HG02938 (cell line): ENCODE data around the gene GSTM1.
A peak's percentile ranks its signal among the peaks of the same experiment; 100 is the strongest.

Experiments
- ATAC-seq: cut with Tn5 transposase; IDR thresholded peaks from one replicate; pipeline ENCODE4 v1.9.1; 2021; ENCODE audit warnings: mild to moderate bottlenecking, moderate library complexity; ENCODE audit not compliant: unreplicated experiment

The GSTM1 gene

GRCh38 chr1:109687641-109688499 is at the start of gene GSTM1:
GSTM1 (plus strand) TSS chr1:109687817; CDS start chr1:109687874, 57 bp downstream.
- peak; percentile 83 for ATAC-seq

GRCh38 chr1:109639063-109639840 is 48.4 kb upstream of the GSTM1 start:
- ATAC-seq: no peak

GRCh38 chr1:109639841-109640184 is 47.8 kb upstream of the GSTM1 start:
- ATAC-seq: no peak

- ATAC-seq: peak; percentile 56
Measured at GRCh38 chr1:109640285-109640865, 47.2 kb upstream of the GSTM1 start.

- no peak for ATAC-seq
Measured at GRCh38 chr1:109641078-109641740, 46.4 kb upstream of the GSTM1 start.

GRCh38 chr1:109641861-109642260 is 45.8 kb upstream of the GSTM1 start:
- ATAC-seq: no peak

- no peak for ATAC-seq
Measured at GRCh38 chr1:109642626-109643025, 45.0 kb upstream of the GSTM1 start.

DNA sequence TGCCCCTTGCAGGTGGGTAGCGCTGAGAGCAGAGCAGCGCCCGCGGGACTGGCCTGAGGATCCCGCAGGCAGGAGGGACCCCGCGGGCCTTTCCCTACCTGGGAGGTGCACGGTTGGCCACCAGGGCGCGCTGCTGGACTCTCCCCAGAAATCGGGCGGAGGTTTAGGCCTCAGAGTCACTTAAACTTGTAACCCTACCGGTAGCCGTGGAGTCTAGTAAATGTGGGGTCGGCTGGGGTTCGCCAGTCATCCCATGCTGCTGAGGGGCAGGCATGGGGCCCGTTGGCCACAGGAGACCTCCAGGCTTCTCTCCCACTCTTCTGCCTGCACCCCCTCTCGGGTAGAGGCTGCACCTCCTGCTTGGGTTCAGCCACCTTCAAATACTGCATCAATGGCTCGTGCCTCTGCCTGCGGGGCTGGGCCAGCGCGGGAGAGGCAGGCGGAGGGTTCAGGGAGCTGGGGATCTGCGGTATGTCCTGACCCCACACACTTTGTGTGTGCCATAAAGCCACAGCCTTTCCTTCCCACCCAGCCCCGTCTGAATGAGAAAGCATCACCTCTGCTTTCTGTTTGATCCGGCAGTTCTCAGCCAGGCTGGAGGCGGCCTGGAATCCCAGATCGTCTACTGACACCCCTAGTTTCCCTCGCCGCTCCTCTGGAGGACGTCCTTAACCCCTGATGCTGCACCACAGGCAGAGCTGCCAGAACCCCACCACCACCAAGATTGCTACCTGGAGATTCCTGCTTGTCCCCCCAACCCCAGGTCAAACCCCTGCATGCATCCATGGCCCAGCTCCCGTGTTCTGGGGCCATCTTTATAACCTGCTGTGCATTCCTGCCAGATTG is 44.0 kb upstream of the GSTM1 start:
- ATAC-seq: peak; percentile 78

GRCh38 chr1:109644670-109645069 is 42.9 kb upstream of the GSTM1 start:
- no peak for ATAC-seq

- no peak for ATAC-seq
Measured at GRCh38 chr1:109649491-109649914, 38.1 kb upstream of the GSTM1 start.

DNA sequence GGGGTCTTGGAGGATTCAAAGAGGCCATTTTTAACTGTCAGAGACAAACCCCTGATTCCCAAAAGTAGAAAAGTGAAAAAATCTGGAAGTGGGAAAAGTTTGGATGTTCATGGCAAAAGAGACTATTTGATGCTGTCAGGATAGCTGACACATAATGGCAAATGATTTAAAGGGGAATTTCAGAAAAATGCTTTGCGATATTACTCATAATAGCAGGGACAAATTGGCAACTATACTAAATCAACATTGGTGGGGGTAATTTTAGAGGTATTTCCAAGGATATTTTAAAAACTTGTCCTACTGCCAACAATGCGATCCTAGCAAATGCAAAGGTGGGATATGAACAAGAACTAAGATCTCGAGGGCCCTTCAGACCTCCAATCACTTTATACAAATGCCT is 37.0 kb upstream of the GSTM1 start:
- no peak for ATAC-seq

- ATAC-seq: no peak
Measured at GRCh38 chr1:109652402-109652801, 35.2 kb upstream of the GSTM1 start.

- ATAC-seq: no peak
Measured at GRCh38 chr1:109653306-109653705, 34.3 kb upstream of the GSTM1 start.

- no peak for ATAC-seq
Measured at GRCh38 chr1:109654519-109654918, 33.1 kb upstream of the GSTM1 start.

GRCh38 chr1:109655615-109656519 is 31.8 kb upstream of the GSTM1 start, which contains the start of gene GSTM4:
GSTM4 (plus strand) TSS chr1:109656099; CDS start chr1:109656390, 291 bp downstream.
- peak; percentile 82 for ATAC-seq

DNA sequence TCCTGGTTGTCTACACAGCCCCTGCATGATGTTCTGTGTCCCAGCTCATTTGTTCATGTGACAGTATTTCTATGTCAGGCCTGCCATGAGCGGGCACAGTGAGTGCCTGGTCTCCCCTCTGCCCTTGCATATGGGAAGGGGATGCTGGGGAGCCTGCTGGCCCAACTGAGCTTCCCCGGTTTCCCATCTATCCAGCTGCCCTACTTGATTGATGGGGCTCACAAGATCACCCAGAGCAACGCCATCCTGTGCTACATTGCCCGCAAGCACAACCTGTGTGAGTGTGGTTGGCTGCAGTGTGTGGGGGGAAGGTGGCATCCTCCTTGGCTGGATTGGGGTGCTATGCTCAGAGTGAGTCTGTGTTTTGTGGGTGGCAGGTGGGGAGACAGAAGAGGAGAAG is 30.2 kb upstream of the GSTM1 start:
- ATAC-seq: no peak

- no peak for ATAC-seq
Measured at GRCh38 chr1:109657970-109658369, 29.6 kb upstream of the GSTM1 start.

GRCh38 chr1:109658533-109659042 is 29.0 kb upstream of the GSTM1 start:
- no peak for ATAC-seq

DNA sequence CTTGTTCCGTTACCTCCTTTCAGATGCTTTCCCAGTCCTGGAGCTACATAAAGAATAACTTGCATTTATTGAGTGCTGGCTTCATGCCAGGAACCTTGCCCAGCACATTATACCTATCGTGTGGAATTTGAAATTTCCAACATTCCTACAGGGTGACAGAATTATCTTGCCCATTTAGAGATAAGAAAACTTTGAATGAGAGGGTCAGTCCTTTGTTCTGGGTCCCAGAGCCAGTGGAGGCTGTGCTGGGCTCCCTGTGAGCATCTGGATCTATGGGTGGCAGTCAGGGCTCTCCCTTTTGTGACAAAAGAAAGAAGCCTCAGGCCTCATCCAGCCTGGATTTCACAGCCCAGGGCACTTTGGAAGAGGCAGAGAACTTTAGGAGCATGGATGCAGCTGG is 28.5 kb upstream of the GSTM1 start:
- ATAC-seq: no peak
